Heart right ventricle (tissue), 16 donors: Measurements from ENCODE around the gene VSTM5. TPM values are rescaled to one million over a fixed set of nuclear protein-coding genes. Genes with fewer than 3 reads are reported as not detected.

Experiments
- ATAC-seq, 8 donors: fragments of 200-7000 bp; cut with Tn5 transposase; one replicate each; pipeline ENCODE4 v1.9.1; 2020; ENCODE audit warnings: mild to moderate bottlenecking in 8 of 8, moderate library complexity in 8 of 8, moderate number of reproducible peaks in 1 of 8
- DNase-seq, 2 donors: peaks; one replicate each; pipeline ENCODE4 v3.0.0-alpha.2; 2020
- H3K27ac ChIP-seq, 10 donors: fragments of 200-600 bp; sonication (generic) in 2 of 10; one replicate each; pipeline versions ENCODE4 v1.5.0 to v1.8.0; 2020 to 2022; ENCODE audit warnings: mild to moderate bottlenecking in 3 of 10
- H3K27me3 ChIP-seq, 7 donors: fragments of 200-600 bp; one replicate each; pipeline ENCODE4 v1.8.0; 2021 to 2022; ENCODE audit warnings: mild to moderate bottlenecking in 2 of 7
- H3K36me3 ChIP-seq, 9 donors: fragments of 200-600 bp; sonication (generic) in 1 of 9; one replicate each; pipeline versions ENCODE4 v1.5.0 to v1.8.0; 2020 to 2022; ENCODE audit warnings: mild to moderate bottlenecking in 2 of 9
- H3K4me1 ChIP-seq, 9 donors: fragments of 200-600 bp; sonication (generic) in 1 of 9; one replicate each; pipeline versions ENCODE4 v1.5.0 to v1.8.0; 2020 to 2022; ENCODE audit warnings: mild to moderate bottlenecking in 4 of 9
- H3K4me3 ChIP-seq, 10 donors: fragments of 200-600 bp; sonication (generic) in 2 of 10; one replicate each; pipeline versions ENCODE4 v1.5.0 to v1.8.0; 2020 to 2022; ENCODE audit warnings: mild to moderate bottlenecking in 7 of 10, moderate library complexity in 2 of 10
- H3K9me3 ChIP-seq, 11 donors: fragments of 200-600 bp in 10 of 11; sonication (generic) in 2 of 11; one replicate each; pipeline versions ENCODE4 v1.5.0 to v1.8.0; 2013 to 2022; ENCODE audit warnings: mild to moderate bottlenecking in 2 of 11, control low read depth in 1 of 11, moderate library complexity in 1 of 11
- WGBS, 2 donors: extraction: QIAGEN DNeasy Blood & Tissue Kit; methylation state at CpG; one replicate each; pipeline ENCODE4 v1.1.7; 2013; ENCODE audit warnings: inconsistent platforms in 1 of 2; 5-methylcytosine and 5-hydroxymethylcytosine counted together
- intact Hi-C, 10 donors: fragments of 100-400 bp; cut with DNase I; formaldehyde crosslinking; loops; one replicate each; pipeline versions ENCODE4 v1.11.1 to v1.14.2; 2022
- polyA plus RNA-seq, 2 donors: library from polyadenylated mRNA; stranded (reverse); fragments of 200-250 nt; gene quantifications; one replicate each; pipeline ENCODE4 v1.2.3, GENCODE V29; 2013
- total RNA-seq, 10 donors: library from RNA; stranded (reverse); fragmentation: NEBNext Ultra II Directional in 3 of 10; extraction: Animal tissue kit (Norgen Biotek cat#: 25700) in 3 of 10; gene quantifications; one replicate each; pipeline versions ENCODE4 v1.2.1 to v1.2.4, GENCODE V29; 2021 to 2023
- TF ChIP-seq, protein P1 (sequence below), 9 donors: fragments of 200-600 bp; sonication (generic) in 2 of 9; IDR thresholded peaks; one replicate each; pipeline versions ENCODE4 v1.5.0 to v1.8.0; 2021 to 2022; ENCODE audit warnings: antibody characterized with exemption in 9 of 9, mild to moderate bottlenecking in 5 of 9, moderate library complexity in 1 of 9
- donor health status: Arrhythmogenic right ventricular cardiomyopathy.
- donor health status: ischemic (EF 13 %, LVEDD 7.1; RV severe dilation, severe dysfunction).
- donor health status: healthy with polysubstance abuse.
- donor health status: DM: no; HTN: yes; CAD: no.
- donor health status: DM: no; HTN: no; CAD: no.
- donor health status: ischemic (EF 25% LVEDD 6.9; RV normal size, moderate dysfunction).
- donor health status: ischemic (EF 25% LVEDD 5.7; RV mildly dilated, moderate dysfunction).
- donor health status: healthy.
- donor health status: DM: yes; HTN: yes; CAD: no.
- donor health status: Ischemic cardiomyopathy.
- donor health status: ischemic (EF 35%, LVEDD 5.7; RV mildly dilated, moderate dysfunction).
- donor health status: nonischemic (EF 11% LVEDD 7.7; RV severe dilation, severe dysfunction).
- donor health status: DM: yes; HTN: yes; CAD: no.
- donor health status: PGD.
- donor health status: ischemic (EF 29% LVEDD 5.4; RV normal size, mild dysfunction).
- donor health status: nonischemic (EF 23%, LVEDD 6.1; RV moderate dilation, normal function).

VSTM5 gene
- total and polyA plus RNA-seq, 12 donors: 0.06 to 0.37 (median 0.20) TPM; not detected in 5

DNA sequence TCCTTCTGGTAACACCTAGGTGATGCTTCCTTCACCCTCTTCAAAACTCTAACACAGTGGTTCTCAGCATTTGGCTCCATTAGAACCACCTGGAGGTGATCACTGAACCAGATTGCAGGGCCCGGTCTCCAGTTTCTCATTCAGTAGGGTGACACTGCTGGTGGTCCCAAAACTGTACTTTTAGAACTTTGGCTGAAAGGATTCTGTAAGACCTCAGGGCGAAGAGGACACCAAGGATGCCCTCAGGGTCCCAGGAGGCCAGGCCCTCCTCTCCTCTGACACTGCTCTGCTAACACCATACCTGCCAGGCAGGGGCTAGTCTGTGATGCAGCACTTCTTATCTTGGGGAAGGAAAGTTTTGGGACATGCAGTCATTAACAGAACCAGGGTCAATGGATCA lies 9.0 kb downstream of the VSTM5 start:
- ATAC-seq (no peak), DNase-seq (no peak)
- Histone ChIP-seq H3K9me3 (no peaks in the 10 kb centered on the region), H3K36me3 (no peaks in the 10 kb centered on the region), H3K4me3 (no peak overlapping the region), H3K27me3 (no peaks in the 10 kb centered on the region), H3K27ac (no peak overlapping the region), H3K4me1 (no peaks in the 10 kb centered on the region)
- TF ChIP-seq, protein P1, sequence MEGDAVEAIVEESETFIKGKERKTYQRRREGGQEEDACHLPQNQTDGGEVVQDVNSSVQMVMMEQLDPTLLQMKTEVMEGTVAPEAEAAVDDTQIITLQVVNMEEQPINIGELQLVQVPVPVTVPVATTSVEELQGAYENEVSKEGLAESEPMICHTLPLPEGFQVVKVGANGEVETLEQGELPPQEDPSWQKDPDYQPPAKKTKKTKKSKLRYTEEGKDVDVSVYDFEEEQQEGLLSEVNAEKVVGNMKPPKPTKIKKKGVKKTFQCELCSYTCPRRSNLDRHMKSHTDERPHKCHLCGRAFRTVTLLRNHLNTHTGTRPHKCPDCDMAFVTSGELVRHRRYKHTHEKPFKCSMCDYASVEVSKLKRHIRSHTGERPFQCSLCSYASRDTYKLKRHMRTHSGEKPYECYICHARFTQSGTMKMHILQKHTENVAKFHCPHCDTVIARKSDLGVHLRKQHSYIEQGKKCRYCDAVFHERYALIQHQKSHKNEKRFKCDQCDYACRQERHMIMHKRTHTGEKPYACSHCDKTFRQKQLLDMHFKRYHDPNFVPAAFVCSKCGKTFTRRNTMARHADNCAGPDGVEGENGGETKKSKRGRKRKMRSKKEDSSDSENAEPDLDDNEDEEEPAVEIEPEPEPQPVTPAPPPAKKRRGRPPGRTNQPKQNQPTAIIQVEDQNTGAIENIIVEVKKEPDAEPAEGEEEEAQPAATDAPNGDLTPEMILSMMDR (IDR thresholded peaks at IDR 0.05): no peak
- intact Hi-C loops: no loop called here
- 95 to 98% methylated on average over 2 of the region's 2 CpGs for WGBS, 2 donors

DNA sequence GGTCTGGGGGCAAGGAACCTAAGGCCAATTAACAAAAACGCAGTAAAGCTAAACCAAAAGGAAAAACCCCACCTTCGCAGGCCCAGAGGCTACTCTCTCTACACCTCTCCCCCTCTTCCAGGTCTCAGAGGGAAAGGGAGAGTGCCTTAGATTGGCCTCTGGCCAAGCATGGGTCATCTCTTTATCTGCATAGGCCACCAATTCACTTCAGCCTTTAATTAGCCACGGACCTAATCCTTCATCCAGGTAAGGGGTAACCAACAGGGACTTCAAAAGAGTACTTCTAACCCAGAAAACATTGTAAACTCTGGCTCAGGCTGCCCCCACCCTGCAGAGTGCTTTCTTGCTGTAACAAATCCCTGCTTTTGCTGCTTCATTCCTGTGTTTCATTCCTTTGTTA lies 9.4 kb downstream of the VSTM5 start:
- TF ChIP-seq, protein P1 (IDR thresholded peaks at IDR 0.05): no peak
- H3K27ac ChIP-seq: no peak overlapping the region
- no peaks in the 10 kb centered on the region for H3K36me3 ChIP-seq
- intact Hi-C loops: no loop called here
- WGBS, 2 donors: 65% methylated on average over 3 of the region's 3 CpGs
- H3K4me1 ChIP-seq: no peaks in the 10 kb centered on the region
- H3K27me3 ChIP-seq: no peaks in the 10 kb centered on the region
- H3K9me3 ChIP-seq: no peaks in the 10 kb centered on the region
- H3K4me3 ChIP-seq: no peak overlapping the region
- ATAC-seq (no peak), DNase-seq (no peak)

DNA sequence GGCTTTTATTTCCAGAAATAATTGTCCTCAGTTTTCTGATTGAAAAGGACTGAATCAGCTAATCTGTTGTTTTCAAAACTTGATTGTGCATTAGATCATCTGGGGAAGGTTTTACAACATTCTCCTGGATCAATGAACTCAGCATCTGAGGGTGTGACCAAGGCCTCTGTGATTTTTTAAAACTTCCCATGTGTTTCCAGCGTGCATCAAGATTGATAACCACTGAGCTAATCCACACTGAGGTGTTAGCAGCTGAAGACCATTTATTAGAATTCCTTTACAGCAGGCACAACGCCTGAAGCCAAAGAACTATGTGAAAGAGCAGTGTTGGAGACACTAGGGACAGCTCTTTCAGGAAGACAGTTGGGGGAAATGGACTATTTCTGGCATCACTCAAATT lies 10.2 kb downstream of the VSTM5 start:
- intact Hi-C loops: no loop called here
- WGBS, 2 donors: 48 to 58% methylated on average over 2 of the region's 2 CpGs
- ATAC-seq (no peak), DNase-seq (no peak)
- H3K27me3 ChIP-seq: no peaks in the 10 kb centered on the region
- TF ChIP-seq, protein P1 (IDR thresholded peaks at IDR 0.05): no peak
- H3K36me3 ChIP-seq: no peaks in the 10 kb centered on the region
- no peak overlapping the region for H3K27ac ChIP-seq
- H3K9me3 ChIP-seq: no peaks in the 10 kb centered on the region
- no peaks in the 10 kb centered on the region for H3K4me1 ChIP-seq
- H3K4me3 ChIP-seq: no peak overlapping the region

DNA sequence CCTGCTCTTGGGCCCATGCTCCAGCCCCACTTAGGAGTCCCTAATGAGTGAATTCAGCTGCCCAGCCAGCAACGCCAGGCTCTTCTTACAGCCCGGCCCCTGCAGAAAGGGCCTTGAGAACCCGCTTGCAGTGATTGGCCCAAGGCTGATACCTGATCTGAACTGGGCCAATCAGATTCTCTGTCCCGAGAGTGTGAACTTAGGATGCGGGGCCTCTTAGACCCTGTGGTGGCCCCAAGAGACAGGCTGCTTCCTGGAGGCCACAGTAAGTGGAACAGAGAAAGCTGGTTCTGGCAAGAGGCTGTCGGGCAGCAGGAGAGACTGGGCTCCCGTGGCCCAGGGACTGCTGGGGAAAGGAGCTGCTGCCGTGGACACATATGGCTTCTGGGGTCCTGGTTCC lies 11.5 kb downstream of the VSTM5 start:
- intact Hi-C loops: no loop called here
- no peaks in the 10 kb centered on the region for H3K36me3 ChIP-seq
- WGBS, 2 donors: 92 to 95% methylated on average over 8 of the region's 8 CpGs

More for the DNA sequence above, 11.5 kb downstream of the VSTM5 start:
- no peak overlapping the region for H3K27ac ChIP-seq
- no peak overlapping the region for H3K4me3 ChIP-seq
- no peak for DNase-seq
- no peaks in the 10 kb centered on the region for H3K4me1 ChIP-seq
- H3K9me3 ChIP-seq: no peaks in the 10 kb centered on the region
- ATAC-seq: no peak
- no peaks in the 10 kb centered on the region for H3K27me3 ChIP-seq
- TF ChIP-seq, protein P1 (IDR thresholded peaks at IDR 0.05): no peak
